Psoas muscle (tissue), 8 donors: Measurements from ENCODE around the gene HOXC13. TPM values are rescaled to one million over a fixed set of nuclear protein-coding genes. Genes with fewer than 3 reads are reported as not detected.

ENCODE experiments used
- ATAC-seq, 4 donors: fragments of 200-7000 bp; cut with Tn5 transposase; one replicate each; pipeline ENCODE4 v1.9.1; 2020; ENCODE audit warnings: moderate library complexity in 3 of 4, mild to moderate bottlenecking in 2 of 4
- DNase-seq, 2 donors: peaks; one replicate each; pipeline ENCODE4 v3.0.0-alpha.2; 2020
- H3K27ac ChIP-seq: fragments of 200-600 bp; one replicate; pipeline ENCODE4 v1.8.0; 2022
- H3K27me3 ChIP-seq, 3 donors: fragments of 200-600 bp in 1 of 3; one replicate each; pipeline versions ENCODE4 v1.6.1 to v1.8.0; 2013 to 2022; ENCODE audit warnings: low read length in 2 of 3, mild to moderate bottlenecking in 2 of 3, moderate library complexity in 1 of 3; ENCODE audit not compliant: insufficient read depth in 3 of 3
- H3K36me3 ChIP-seq, 2 donors: fragments of 200-600 bp in 1 of 2; one replicate each; pipeline versions ENCODE4 v1.6.1 to v1.8.0; 2013 to 2022; ENCODE audit warnings: low read depth in 1 of 2, mild to moderate bottlenecking in 1 of 2, moderate library complexity in 1 of 2; ENCODE audit not compliant: insufficient read depth in 1 of 2
- H3K4me1 ChIP-seq: fragments of 200-600 bp; one replicate; pipeline ENCODE4 v1.8.0; 2022
- H3K4me3 ChIP-seq: fragments of 200-600 bp; one replicate; pipeline ENCODE4 v1.8.0; 2022; ENCODE audit warnings: mild to moderate bottlenecking
- H3K9me3 ChIP-seq: fragments of 200-600 bp; one replicate; pipeline ENCODE4 v1.8.0; 2022
- WGBS, 3 donors: extraction: QIAGEN DNeasy Blood & Tissue Kit; methylation state at CpG; one replicate each; pipeline versions ENCODE4 v1.1.6 to v1.1.7; 2013; 5-methylcytosine and 5-hydroxymethylcytosine counted together
- intact Hi-C, 2 donors: fragments of 100-400 bp; cut with DNase I; formaldehyde crosslinking; loops; one replicate each; pipeline versions ENCODE4 v1.11.0 to v1.14.2; 2022
- polyA plus RNA-seq, 3 donors: library from polyadenylated mRNA; stranded (reverse); fragments of 200-250 nt; gene quantifications; one replicate each; pipeline ENCODE4 v1.2.3, GENCODE V29; 2013
- total RNA-seq, 4 donors: library from RNA; stranded (reverse); fragmentation: NEBNext Ultra II Directional in 2 of 4; extraction: Animal tissue kit (Norgen Biotek cat#: 25700) in 2 of 4; gene quantifications; one replicate each; pipeline versions ENCODE4 v1.2.1 to v1.2.4, GENCODE V29; 2021 to 2023
- TF ChIP-seq, protein P1 (sequence below): fragments of 200-600 bp; IDR thresholded peaks from one replicate; pipeline ENCODE4 v1.8.0; 2022; ENCODE audit warnings: antibody characterized with exemption
- donor health status: healthy with polysubstance abuse.
- donor health status: DM: no; HTN: no; CAD: no; lungs with moderate emphysema.
- donor health status: Bipolar disorder and iron deficiency.
- donor health status: healthy.
- donor health status: DM: yes; HTN: yes; CAD: no.
- donor health status: DM: no; HTN: no; CAD: no.
- donor health status: DM: no; HTN: no; CAD: no.
- donor health status: DM: yes; HTN: yes; CAD: no.

Gene HOXC13
- total and polyA plus RNA-seq, 7 donors, result 0.23 TPM; not detected in 6

- no peak for ATAC-seq
- Histone ChIP-seq H3K9me3 (no peaks in the 10 kb centered on the region), H3K36me3 (no peaks in the 10 kb centered on the region), H3K4me1 (peaks cover 4% of the 10 kb centered on the region), H3K27me3 (peaks cover 0 to 88% (median 30%) of the 10 kb centered on the region in 3 donors), H3K27ac (no peak overlapping the region), H3K4me3 (peak overlapping the region; percentile 42)
- 22 to 35% (median 26%) methylated on average over 18 of the region's 18 CpGs for WGBS, 3 donors
- DNase-seq, result peak in 1 of 2 donors; percentile 49
- intact Hi-C loops, result loop anchor here in 1 of 2 donors (5.0 to 10.0 kb wide), 2 partner anchors 173 to 271 kb away; no protein-coding TSS in a partner anchor
- TF ChIP-seq, protein P1, sequence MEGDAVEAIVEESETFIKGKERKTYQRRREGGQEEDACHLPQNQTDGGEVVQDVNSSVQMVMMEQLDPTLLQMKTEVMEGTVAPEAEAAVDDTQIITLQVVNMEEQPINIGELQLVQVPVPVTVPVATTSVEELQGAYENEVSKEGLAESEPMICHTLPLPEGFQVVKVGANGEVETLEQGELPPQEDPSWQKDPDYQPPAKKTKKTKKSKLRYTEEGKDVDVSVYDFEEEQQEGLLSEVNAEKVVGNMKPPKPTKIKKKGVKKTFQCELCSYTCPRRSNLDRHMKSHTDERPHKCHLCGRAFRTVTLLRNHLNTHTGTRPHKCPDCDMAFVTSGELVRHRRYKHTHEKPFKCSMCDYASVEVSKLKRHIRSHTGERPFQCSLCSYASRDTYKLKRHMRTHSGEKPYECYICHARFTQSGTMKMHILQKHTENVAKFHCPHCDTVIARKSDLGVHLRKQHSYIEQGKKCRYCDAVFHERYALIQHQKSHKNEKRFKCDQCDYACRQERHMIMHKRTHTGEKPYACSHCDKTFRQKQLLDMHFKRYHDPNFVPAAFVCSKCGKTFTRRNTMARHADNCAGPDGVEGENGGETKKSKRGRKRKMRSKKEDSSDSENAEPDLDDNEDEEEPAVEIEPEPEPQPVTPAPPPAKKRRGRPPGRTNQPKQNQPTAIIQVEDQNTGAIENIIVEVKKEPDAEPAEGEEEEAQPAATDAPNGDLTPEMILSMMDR, result no peak
These were observed 26.9 kb downstream of the HOXC13 start for GRCh38 chr12:53965281-53966084.

DNA sequence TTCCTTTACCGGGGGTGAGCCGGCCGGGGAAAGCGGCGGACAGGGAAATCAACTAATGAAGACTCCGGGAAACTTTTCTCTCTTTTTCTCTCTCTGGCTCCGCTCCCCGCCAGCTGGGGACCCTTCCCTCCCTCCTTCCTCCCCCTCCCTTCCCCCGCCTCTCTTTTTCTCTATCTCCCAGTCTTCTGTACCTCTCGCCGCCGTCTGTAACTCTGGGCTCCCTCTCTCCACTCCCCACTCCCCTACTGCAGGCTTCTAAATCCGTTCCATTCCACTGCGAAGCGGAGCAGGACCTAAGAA, 27.4 kb downstream of the HOXC13 start:
- peaks cover 4% of the 10 kb centered on the region for H3K4me1 ChIP-seq
- DNase-seq, result no peak
- 19 to 33% (median 26%) methylated on average over 14 to 15 of the region's 15 CpGs for WGBS, 3 donors
- no peak overlapping the region for H3K27ac ChIP-seq
- TF ChIP-seq, protein P1, result no peak
- ATAC-seq, result no peak
- H3K4me3 ChIP-seq, result peak overlapping the region; percentile 42
- H3K27me3 ChIP-seq, result peaks cover 0 to 88% (median 33%) of the 10 kb centered on the region in 3 donors
- H3K36me3 ChIP-seq, result no peaks in the 10 kb centered on the region
- H3K9me3 ChIP-seq, result no peaks in the 10 kb centered on the region
- intact Hi-C loops, result loop anchor here in 1 of 2 donors (5.0 to 10.0 kb wide), 2 partner anchors 174 to 271 kb away; no protein-coding TSS in a partner anchor

DNA sequence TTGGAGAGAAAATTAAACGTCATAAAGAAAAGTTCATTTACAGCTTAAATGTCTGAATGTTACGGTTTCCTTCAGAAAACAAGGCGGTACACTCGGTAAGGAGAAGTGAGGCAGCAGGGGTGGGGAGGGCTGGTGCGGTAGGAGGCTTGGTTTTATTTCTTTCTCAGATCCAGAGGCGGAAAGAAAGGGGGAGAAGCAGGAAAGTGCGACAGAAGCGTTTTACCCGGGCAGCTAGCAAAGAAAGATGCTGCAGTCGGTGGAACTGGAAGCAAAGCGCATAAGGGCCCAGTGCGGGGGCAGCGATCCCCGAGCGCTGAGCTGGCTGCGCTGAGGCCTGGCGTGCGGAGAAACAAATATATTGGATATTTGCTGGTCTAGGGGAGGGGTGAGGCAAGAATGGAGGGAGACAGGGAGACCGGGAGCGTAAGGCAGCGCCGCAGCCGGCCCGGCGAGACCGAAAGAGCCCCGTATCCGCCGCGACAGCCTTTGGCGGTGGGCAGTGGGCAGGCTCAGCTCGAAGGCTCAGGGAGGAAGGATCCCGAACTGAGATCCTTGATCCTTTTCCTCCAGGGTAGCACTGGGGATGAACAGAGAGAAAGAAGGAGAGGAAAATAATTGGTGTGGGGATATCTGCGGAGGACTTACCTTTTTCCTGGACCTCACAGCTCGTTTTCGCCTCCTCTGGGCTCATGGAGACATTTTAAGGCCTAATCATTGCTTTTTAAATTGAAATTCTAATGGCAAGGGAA, 27.9 kb downstream of the HOXC13 start:
- 45 to 58% (median 47%) methylated on average over 36 of the region's 36 CpGs for WGBS, 3 donors
- Histone ChIP-seq H3K4me3 (peak overlapping the region; percentile 42), H3K27me3 (peaks cover 0 to 87% (median 30%) of the 10 kb centered on the region in 3 donors), H3K36me3 (no peaks in the 10 kb centered on the region), H3K4me1 (peaks cover 4% of the 10 kb centered on the region), H3K27ac (no peak overlapping the region), H3K9me3 (no peaks in the 10 kb centered on the region)
- peak in 3 of 4 donors; percentile 19 for ATAC-seq
- intact Hi-C loops, result loop anchor here in 1 of 2 donors (5.0 to 10.0 kb wide), 2 partner anchors 174 to 272 kb away; no protein-coding TSS in a partner anchor
- TF ChIP-seq, protein P1, result no peak
- peak in 1 of 2 donors; percentile 32 for DNase-seq

DNA sequence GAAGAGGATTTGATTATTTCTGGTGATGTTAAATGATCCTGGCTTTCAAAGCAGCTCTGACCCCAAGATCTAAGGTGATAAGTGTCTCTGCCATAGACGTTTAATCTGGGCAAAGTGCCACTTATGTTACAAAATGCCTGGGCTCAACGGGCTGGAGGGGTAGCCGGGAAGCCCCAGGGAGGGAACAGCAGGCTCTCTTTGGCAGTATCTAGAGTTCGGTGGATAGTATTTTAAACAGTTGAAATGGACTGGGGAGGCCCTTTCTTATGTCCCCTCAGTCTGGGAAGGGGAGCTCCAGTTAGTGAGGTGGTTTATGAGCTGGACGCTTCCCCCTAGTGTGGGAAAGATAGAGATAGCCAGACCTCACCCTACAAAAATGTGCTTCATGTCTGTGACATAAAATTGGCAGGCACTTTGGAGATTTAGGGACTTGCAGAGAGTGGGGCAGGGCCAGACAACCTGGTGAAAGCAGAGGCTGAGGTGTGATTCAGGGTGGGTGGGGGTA, 28.8 kb downstream of the HOXC13 start:
- no peaks in the 10 kb centered on the region for H3K36me3 ChIP-seq
- intact Hi-C loops, result loop anchor here in 1 of 2 donors (5.0 to 10.0 kb wide), 2 partner anchors 175 to 273 kb away; no protein-coding TSS in a partner anchor
- H3K4me3 ChIP-seq, result peak overlapping the region; percentile 42
- ATAC-seq, result no peak
- 44 to 57% (median 57%) methylated on average over 5 of the region's 5 CpGs for WGBS, 3 donors
- TF ChIP-seq, protein P1, result no peak
- H3K9me3 ChIP-seq, result no peaks in the 10 kb centered on the region
- DNase-seq, result peak in 1 of 2 donors; percentile 32
- no peak overlapping the region for H3K27ac ChIP-seq
- H3K27me3 ChIP-seq, result peaks cover 0 to 88% (median 31%) of the 10 kb centered on the region in 3 donors
- peaks cover 4% of the 10 kb centered on the region for H3K4me1 ChIP-seq
